HG02884 (cell line): ENCODE data around the gene BTRC.

Experiments
- ATAC-seq: cut with Tn5 transposase; IDR thresholded peaks from one replicate; pipeline ENCODE4 v1.9.1; 2021; ENCODE audit warnings: mild to moderate bottlenecking, moderate library complexity; ENCODE audit not compliant: unreplicated experiment

The BTRC gene

DNA sequence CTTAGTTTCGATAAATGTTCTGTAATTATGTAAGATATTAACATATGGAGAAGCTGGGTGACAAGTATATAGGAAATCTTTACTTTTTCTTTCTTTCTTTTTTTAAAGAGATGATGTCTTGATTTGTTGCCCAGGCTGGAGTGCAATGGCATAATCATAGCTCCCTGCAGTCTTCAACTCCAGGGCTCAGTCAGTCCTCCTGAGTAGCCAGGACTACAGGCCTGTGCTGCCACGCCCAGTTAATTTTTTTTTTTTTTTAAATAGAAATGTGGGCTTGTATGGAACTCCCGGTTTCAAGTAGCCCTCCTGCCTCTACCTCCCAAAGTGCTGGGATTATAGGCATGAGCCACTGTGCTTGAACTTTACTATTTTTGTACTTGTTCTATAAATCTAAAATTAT lies 122.4 kb downstream of the BTRC start:
- ATAC-seq, result no peak

DNA sequence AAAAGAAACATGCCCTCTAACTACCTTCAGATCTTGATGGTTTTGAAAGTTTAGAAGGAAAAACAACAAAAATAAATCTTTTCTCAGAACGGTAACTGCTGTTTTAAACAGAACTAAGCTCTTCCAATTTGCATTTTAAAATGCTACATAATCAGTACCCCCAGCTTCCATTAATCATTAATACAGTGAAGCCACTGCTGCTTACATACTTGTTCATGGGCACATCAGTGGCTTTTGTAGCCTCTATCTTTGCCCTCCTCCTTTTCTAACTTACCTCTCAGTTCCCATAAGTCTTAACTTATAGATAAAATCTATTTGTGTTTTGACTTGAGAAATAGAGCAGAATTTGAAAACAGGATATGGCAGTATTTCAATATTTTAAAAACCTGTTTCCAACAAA lies 125.0 kb downstream of the BTRC start:
- no peak for ATAC-seq

DNA sequence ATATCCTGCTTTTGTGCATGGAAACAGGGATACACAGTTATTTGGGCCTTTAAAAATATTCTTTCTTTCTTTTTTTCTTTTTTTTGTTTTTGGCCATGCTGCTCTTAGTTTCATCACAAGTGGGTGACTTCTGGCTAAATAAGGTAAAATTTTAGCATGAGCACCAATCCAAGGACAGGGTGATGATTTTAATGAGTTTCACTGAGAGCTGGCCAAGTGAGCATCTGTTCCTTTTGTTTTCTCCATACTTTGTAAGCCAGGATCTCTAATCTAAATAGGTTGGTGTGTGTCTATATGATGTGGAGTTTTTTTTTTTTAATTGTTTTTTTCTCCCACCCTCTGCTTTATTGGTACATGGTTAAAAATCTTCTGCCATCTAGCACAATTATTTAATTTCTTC lies 127.3 kb downstream of the BTRC start:
- ATAC-seq, result no peak

DNA sequence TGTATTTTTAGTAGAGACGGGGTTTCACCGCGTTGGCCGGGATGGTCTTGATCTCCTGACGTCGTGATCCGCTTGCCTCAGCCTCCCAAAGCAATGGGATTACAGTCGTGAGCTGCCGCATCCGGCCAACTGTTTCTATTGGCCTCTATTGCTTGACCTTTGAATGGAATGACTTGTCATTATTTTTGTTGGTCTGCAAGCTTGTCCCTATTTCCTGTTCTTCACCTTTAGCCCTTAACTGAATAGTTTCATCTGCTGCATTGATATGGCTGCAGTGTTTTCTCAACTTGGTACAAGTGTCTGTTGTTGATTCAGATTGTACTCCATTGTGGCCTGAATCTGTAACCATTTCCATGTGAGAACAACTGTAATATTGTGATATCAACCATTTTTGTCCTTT lies 128.6 kb downstream of the BTRC start:
- ATAC-seq, result no peak

DNA sequence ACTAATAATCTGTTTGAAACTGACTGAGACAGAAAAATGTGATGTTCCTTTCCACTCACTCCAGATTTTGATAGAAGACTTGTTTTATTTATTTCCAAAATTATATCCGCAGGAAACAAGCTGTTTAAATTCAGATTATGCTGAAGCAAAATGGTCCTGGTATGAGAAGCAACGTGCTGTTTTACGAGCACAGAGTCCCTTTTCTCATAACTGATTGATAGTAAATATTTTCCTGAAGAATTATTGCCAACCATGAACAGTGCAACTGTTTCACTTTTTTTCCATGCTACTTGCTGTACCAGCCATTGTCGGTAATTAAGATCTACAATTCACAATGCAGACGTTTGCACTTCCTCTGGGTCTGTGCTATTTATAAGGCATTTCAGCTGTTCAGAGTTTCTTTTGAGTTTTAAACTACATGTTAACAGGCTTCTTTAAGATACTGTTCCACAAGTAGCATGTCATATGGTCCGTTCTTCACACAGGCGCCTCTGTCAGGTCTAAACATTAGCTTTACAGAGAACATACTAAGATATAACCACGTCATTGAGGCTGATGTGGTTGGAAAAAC lies 130.3 kb downstream of the BTRC start:
- ATAC-seq, result no peak

DNA sequence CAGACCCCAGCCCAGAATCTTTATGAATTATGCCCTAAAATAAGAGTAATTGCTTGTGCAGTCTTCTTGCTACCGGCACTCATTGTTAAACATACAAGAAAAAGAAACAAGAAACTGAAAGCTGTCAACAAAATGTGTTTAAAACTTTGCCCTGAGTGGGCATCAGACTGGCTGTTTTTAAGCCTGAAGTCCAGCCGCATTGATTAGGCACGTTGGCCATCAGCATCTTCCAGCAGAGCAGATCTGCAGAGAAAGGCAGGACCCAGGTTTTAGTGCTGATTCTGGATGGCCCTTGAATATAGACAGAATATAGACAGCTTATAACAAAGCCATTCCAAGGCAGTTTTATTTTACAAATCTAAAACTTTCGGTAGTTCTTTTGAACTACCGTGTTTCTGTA lies 131.2 kb downstream of the BTRC start:
- no peak for ATAC-seq

DNA sequence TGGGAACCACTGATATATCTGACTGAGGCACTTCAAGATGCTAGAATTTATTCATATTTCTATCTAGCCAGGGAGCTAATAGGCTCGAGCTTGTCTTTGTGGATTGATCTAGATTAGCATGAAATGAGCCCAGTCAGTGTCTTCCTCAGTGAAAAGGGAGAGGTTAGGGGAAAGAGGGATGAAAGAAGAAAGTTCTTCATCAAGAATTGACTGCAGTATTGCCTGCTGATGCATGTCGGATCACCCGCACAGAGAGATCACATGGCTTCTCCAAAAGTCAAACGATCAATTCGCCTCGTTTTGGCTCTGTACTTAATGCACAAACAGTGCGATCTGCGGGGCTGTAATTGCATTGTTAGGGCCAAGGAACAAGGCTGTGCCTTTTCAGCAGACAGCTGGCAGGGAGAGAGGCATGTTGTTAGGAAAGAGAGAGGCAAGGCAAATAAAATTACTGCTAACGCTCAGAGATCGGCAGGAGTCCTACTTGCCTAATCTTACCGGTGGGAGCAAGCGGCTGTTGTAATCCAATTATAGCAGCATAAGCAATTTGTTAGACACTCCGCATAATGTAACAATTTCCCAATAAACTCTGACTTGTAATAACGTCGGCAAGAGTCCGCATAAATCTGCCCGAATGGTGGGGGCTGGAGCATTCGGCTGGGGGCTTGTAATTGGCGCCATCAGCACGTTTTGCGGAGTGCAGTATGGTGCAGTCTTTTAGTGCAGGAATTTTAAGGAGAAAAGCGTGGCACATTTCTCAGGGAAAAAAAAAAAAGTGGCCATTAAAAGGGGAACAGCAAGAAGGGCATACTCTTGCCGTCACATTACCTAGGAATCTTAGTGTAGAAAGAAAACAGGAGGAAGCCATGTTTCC lies 132.0 kb downstream of the BTRC start:
- no peak for ATAC-seq

DNA sequence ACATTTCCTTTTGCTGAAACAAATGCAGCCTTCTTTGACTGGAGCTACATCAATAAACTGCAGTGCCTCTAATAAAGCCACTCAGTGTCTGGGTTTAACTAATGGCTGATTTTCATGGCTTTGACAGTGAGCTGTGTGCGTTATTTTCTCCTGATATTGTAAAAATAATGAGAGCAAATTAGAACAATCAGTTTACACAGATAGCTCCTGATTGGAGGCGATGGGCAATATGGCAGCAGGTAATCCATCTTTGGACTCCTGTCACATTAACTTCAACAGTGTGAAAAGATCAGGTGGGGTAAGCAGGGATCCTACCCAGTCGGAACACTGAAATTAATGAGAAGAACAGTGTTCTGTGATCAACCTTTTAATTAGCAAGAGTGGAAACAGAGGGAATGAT lies 133.4 kb downstream of the BTRC start:
- ATAC-seq, result no peak

DNA sequence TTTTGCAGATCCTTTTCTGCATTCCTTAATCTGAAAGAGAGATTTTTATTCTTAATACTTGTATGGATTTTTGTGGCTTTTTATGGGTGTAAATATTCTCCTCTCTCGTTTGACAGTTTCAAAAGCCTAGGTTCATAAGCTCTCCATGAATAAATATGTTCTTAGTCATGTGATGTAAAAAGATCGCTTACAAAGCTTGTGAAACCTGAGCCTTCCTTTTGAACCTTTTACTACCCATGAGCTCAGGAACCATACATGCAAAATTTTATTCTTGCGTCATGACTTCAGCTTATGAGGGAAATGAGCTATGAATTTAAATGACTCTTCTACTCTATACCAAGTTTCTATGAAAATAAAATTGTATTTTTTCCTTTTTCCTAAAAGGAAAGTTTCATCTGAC lies 135.4 kb downstream of the BTRC start:
- ATAC-seq, result no peak

DNA sequence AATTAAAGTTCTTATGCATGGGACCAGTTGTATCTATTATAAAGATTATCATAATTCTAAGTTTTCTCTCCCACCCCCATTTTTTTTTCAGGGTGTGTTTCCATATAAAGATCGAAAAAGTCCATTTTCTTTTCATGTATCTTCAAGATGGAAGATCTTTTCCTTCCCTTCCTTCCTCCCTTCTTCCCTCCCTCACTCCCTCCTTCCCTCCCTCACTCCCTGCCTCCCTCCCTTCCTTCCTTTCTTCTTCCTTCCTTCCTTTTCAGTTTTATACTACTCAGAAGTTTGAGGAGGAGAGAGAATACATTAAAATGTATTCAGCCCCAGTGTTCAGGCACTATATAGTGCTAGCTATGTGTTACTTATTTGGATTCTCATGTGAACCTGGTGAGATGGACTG lies 136.1 kb downstream of the BTRC start:
- no peak for ATAC-seq

DNA sequence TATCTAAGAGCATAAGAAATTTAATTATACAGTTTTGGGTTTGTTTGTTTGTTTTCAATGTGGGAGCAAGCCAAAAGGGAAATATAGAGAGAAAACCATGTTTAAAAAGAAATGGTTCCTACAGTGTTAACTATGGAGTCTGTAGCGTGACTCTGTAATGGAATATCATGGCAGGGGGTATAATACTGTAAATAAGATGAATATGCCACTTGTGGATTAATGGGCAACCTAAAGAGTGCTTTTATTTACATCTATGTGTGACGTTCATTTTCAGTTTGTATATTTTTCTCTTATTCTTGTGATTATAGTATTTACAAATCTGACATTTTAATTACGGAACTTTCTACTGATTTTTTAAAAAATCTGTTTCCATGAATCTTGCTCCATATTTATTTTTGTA lies 138.2 kb downstream of the BTRC start:
- no peak for ATAC-seq

DNA sequence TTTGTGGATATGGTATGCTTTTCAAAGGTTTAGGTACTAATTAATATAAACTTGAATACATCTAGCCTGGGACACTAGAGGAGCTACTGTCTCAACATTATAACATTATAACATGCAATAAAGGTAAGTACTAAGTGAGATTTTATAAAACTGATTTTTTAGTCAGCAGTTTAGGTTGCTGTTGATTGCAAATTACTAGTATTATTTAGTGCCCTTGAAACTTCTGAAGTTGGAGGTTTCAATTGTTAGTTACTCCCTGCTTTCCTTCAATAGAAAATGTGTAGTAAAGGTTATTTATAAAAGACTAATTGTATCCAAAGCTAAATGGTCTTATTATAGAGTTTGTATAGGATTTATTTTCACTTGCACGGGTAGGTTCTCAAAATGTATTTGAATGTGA lies 138.8 kb downstream of the BTRC start:
- ATAC-seq, result no peak

DNA sequence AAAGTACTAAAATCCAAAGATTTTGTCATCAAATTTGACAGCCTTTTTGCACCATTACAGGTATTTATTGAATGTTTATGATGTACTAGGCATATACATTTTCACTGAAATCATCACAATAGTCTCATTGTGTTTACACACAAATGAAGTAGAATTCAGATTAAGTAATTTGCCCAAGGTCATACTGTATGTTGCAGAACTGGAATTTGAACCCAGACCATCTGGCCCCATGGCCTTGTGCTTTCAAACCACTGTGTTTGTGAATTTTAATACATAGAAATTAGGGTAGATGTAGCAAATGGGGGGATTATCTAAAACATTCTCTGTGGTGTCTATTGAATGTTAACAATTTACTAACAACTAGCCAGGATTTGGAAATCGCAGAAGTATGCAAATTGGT lies 139.3 kb downstream of the BTRC start:
- ATAC-seq, result no peak

DNA sequence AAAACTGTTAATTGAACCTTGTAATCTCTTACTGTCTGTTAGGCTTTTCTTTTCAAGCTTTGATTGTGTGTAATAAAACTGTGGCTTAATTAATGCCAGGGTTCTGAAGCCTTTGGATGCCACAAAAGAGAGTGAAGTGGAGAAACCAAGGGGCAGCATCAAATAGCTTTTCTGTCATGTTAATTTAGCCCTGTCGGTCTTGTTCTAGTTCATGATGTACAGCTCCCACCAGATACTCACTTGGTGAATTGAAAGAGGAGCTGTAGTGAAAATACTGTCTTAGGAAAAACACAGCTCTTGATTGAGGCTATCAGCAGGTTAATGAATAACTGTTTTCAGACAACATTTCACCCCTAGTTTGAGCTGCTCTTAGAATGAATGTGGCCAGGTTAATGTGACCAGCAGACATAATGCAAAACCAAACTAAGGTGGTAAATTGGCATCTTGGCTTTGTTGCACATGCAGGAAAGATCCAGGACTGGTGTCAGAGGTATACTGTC lies 139.9 kb downstream of the BTRC start:
- no peak for ATAC-seq

DNA sequence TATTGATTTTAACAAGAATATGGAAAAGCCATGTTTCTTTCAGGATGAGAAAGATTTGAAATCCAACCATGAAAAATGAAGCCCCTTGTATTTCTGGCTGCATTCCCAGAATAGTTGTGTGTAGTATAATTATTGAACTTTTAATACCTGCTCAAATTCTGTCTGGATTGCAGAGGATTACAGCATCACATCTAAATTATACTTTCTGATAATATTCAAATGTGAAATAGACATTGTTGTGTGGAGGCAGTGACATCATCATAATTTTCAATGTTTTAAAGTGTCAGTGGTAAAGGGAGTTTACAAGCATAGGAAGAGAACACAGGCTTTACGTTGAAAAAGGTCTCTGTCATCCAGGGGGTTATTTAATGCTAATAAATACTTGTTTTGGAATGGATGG lies 140.7 kb downstream of the BTRC start:
- no peak for ATAC-seq

DNA sequence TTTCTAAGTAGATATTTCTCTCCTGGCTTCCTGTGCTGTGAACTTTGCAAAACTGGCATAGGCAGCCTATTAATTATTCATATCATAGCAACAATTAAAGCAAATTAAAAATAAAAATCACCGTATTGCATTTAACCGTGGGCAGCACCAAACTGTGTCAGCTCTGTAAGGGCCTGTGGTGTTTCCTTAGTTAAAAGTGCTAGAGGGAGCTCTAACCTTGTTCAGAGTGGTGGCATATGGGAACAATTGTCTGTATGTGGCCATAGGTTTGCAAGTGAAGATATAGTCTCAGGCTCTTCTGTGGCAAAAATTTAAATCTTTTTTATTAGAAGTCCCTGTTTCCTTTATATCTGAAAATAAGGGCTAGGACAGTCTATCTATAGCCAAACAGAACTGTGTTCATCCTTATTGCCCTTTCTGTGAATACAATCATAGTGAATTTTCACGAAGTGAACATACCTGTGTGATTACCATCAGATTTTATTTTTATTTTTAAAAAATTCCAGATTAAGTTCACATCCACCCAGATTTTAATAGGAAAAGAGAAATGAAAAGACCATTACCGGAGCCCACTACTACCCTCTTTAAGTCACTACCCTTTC lies 141.5 kb downstream of the BTRC start:
- ATAC-seq, result no peak

DNA sequence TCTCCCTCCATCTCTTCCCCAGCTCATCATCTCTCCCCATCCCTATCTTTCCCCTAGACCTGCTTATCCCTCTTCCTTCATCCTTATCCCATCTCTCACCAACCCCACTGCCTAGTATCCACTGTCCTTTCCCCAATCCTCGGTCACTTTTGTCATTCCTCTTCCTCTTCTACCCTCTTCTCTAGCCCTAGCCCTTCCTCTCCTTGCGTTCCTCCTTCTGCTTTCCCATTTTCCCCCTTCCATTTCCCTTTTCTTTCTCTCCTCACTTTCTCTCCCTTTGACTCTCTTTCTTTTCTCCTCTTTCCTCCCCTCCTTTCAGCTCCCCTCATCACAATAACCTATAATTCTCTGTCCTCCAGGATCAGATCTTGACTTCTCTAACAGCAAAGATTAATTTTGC lies 150.5 kb downstream of the BTRC start:
- no peak for ATAC-seq

DNA sequence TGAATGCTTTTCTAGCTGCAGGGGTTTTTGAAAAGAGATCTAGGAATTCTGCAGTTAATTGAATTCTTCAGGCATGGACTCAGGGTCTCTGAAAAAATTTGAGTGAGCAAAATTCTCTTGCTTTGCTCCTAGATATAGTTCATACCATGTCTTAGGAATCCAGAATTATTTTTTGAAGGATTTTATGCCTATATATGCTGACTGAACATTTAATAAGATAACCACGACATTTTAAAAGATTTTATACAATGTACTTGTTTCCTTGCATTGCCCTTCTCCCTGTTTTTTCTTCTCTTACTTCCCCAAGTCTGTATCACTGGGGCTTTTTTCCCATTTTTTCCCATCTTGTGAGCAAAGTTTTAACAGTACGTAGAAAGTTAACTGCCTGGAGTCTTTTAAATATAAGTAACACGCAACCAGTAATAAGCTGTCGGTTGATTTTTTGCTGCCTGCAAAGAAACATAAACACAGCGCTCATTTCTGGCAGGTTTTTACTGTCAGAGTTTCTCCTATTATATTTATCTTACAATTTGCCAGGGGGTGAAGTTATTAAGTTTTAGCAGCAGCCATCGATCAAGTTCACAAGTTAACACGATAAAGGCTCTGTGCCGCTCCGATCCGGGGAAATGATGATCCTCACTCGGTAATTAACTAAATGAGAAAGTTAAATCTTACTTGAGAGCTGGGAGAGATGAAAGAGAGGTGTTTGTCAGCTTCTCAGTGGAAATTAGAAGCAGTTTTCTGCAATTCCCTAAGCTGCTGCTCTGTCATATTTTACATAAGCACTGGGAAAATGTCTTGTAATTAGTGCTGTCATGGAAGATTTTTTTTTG lies 153.1 kb downstream of the BTRC start:
- ATAC-seq, result no peak

DNA sequence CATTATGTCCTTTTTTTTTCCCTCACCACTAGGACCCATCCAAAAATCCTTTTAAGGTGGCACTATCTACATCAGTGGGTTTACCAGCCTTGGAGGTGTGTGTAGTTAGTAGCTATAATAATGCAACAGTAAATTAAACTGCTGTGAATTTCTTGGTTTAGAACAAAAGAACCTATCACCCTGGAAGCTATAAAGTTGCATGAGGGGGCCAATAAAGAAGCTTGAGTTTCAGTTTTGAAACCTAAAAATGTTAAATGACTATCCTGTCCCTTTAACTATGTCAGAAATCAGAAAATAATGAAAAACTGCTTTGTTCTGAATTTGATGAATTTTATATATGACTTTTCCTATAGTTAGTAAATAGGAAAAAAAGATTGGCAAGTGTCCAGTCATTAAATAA lies 153.9 kb downstream of the BTRC start:
- no peak for ATAC-seq

DNA sequence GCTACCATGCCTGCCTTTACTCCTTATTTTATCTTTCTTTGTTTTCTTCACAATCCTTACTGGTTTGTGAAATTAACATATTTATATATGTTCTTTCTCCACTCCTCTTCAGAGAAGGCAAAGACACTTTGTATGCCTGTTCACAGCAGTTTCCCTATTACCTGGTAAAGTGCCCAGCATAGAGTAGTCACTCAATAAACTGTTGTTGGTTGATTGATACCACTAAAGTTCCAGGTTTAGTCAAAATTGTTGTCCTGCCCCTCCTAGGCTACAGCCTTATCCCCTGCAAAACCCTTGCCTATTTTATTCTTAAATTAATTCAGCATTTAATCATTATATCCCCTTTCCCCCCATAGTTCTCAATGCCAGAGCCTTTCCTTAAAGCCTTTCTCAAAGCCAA lies 158.0 kb downstream of the BTRC start:
- no peak for ATAC-seq

DNA sequence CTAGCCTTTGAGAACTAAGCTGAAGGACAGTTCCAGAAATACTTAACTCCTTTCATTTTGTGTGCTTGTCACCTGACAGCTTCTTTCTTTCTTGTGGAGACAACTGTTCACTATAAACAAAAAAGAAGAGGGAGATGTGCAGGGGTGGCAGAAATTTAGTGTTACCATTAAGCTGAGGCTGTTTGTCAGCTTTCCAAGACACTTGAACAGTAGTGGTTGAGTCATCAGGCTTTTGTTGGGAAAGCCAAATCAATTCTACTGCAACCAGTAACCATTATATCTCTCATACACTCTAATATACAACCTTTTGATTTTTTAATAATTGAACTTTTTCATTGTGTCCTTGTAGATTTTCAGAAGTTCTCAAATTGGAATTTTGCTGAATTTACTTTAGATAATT lies 158.8 kb downstream of the BTRC start:
- ATAC-seq, result no peak
